Heart left ventricle (tissue), 16 donors: Measurements from ENCODE around the gene MYH7. TPM values are rescaled to one million over a fixed set of nuclear protein-coding genes. Genes with fewer than 3 reads are reported as not detected.
"Not testable (repeated sequence)": the region's sequence is repeated elsewhere in the genome, so short reads cannot be mapped to it uniquely, and the experiment has no call there.

ENCODE experiments used
- ATAC-seq, 4 donors: fragments of 200-7000 bp; cut with Tn5 transposase; one replicate each; pipeline ENCODE4 v1.9.1; 2020 to 2022; ENCODE audit warnings: moderate library complexity in 4 of 4, mild to moderate bottlenecking in 3 of 4, moderate number of reproducible peaks in 1 of 4
- DNase-seq, 5 donors: peaks; one replicate each; pipeline ENCODE4 v3.0.0-alpha.2; 2020
- H3K27ac ChIP-seq, 12 donors: fragments of 200-600 bp; sonication (generic) in 4 of 12; one replicate each; pipeline versions ENCODE4 v1.5.0 to v1.8.0; 2016 to 2022; ENCODE audit warnings: mild to moderate bottlenecking in 2 of 12
- H3K27me3 ChIP-seq, 9 donors: fragments of 200-600 bp; sonication (generic) in 2 of 9; one replicate each; pipeline versions ENCODE4 v1.5.1 to v1.8.0; 2016 to 2022; ENCODE audit warnings: mild to moderate bottlenecking in 3 of 9
- H3K36me3 ChIP-seq, 9 donors: fragments of 200-600 bp; sonication (generic) in 2 of 9; one replicate each; pipeline versions ENCODE4 v1.5.0 to v1.8.0; 2018 to 2022; ENCODE audit warnings: mild to moderate bottlenecking in 2 of 9
- H3K4me1 ChIP-seq, 12 donors: fragments of 200-600 bp; sonication (generic) in 4 of 12; one replicate each; pipeline versions ENCODE4 v1.5.0 to v1.8.0; 2016 to 2022; ENCODE audit warnings: mild to moderate bottlenecking in 3 of 12
- H3K4me3 ChIP-seq, 12 donors: fragments of 200-600 bp; sonication (generic) in 4 of 12; one replicate each; pipeline versions ENCODE4 v1.5.0 to v1.8.0; 2017 to 2022; ENCODE audit warnings: mild to moderate bottlenecking in 9 of 12, moderate library complexity in 4 of 12
- H3K9me3 ChIP-seq, 12 donors: fragments of 200-600 bp; sonication (generic) in 4 of 12; one replicate each; pipeline versions ENCODE4 v1.5.0 to v1.8.0; 2016 to 2022; ENCODE audit warnings: mild to moderate bottlenecking in 1 of 12
- CTCF ChIP-seq, 12 donors: fragments of 200-600 bp; sonication (generic) in 4 of 12; IDR thresholded peaks; one replicate each; pipeline versions ENCODE4 v1.5.0 to v1.8.0; 2018 to 2022; ENCODE audit warnings: antibody characterized with exemption in 12 of 12, mild to moderate bottlenecking in 5 of 12
- POLR2A ChIP-seq, 2 donors: fragments of 450-650 bp; IDR thresholded peaks; one replicate each; pipeline ENCODE4 v1.6.1; 2017; ENCODE audit warnings: antibody characterized with exemption in 2 of 2, mild to moderate bottlenecking in 2 of 2, moderate library complexity in 2 of 2
- WGBS, 4 donors: extraction: QIAGEN DNeasy Blood & Tissue Kit in 2 of 4; methylation state at CpG; one replicate each; pipeline versions ENCODE4 v1.1.5 to v1.1.7; 2013 to 2018; 5-methylcytosine and 5-hydroxymethylcytosine counted together
- intact Hi-C, 10 donors: fragments of 100-400 bp; cut with DNase I; formaldehyde crosslinking; loops; one replicate each; pipeline versions ENCODE4 v1.11.1 to v1.14.2; 2022
- polyA plus RNA-seq, 2 donors: library from polyadenylated mRNA; stranded (reverse); fragments of 200-250 nt; gene quantifications; one replicate each; pipeline ENCODE4 v1.2.3, GENCODE V29; 2013
- total RNA-seq, 9 donors: library from RNA; depleted of rRNA in 2 of 9; stranded (reverse); fragments of >200 nt in 2 of 9; fragmentation: NEBNext Ultra II Directional in 3 of 9; extraction: Animal tissue kit (Norgen Biotek cat#: 25700) in 3 of 9; gene quantifications; one replicate each; pipeline versions ENCODE4 v1.1.0 to v1.2.4, GENCODE V29; 2016 to 2023
- donor health status: ischemic (EF 13 %, LVEDD 7.1; RV severe dilation, severe dysfunction).
- donor health status: healthy with polysubstance abuse.
- donor health status: DM: no; HTN: yes; CAD: no.
- donor health status: DM: no; HTN: no; CAD: no.
- donor health status: ischemic (EF 25% LVEDD 6.9; RV normal size, moderate dysfunction).
- donor health status: ischemic (EF 25% LVEDD 5.7; RV mildly dilated, moderate dysfunction).
- donor health status: healthy.
- donor health status: DM: yes; HTN: yes; CAD: no.
- donor health status: ischemic (EF 35%, LVEDD 5.7; RV mildly dilated, moderate dysfunction).
- donor health status: nonischemic (EF 11% LVEDD 7.7; RV severe dilation, severe dysfunction).
- donor health status: DM: yes; HTN: yes; CAD: no.
- donor health status: PGD.
- donor health status: ischemic (EF 29% LVEDD 5.4; RV normal size, mild dysfunction).
- donor health status: nonischemic (EF 23%, LVEDD 6.1; RV moderate dilation, normal function).

The MYH7 gene
- total and polyA plus RNA-seq, 11 donors, result 727 to 23,825 (median 14,589) TPM

DNA sequence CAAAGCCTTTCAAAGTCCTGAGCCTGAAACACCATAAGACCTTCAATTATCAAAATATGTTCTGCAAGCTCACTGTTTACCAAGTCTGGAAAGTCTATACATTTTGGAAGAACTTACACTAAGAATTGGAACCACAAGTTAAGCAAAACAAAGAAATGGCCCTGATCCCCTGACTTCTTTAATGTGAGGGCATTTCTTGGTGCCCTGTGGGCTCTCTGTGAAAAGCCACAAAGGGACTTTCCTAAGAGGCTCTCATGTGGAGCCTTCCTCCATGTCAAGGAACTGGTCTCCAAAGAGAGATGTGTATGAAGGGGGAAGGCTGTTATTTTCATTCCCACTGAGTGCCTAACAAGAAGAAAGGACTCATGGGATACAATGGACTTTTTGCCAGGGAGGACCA is 13.9 kb downstream of the MYH7 start:
- DNase-seq, result no peak
- ATAC-seq, result no peak
- H3K27me3 ChIP-seq, result no peaks in the 10 kb centered on the region
- peaks cover 0 to 83% (median 61%) of the 10 kb centered on the region in 9 donors for H3K36me3 ChIP-seq
- H3K4me1 ChIP-seq, result peaks cover 0 to 28% (median 0%) of the 10 kb centered on the region in 12 donors
- H3K27ac ChIP-seq, result peak overlapping the region in 6 of 12 donors; percentile 38 to 72 (median 47)
- no peaks in the 10 kb centered on the region for H3K9me3 ChIP-seq
- H3K4me3 ChIP-seq, result peak overlapping the region in 2 of 12 donors; percentile 9 to 19
- no peak for TF ChIP-seq CTCF (IDR thresholded peaks at IDR 0.05)
- TF ChIP-seq POLR2A (IDR thresholded peaks at IDR 0.05), result peak in 1 of 2 donors; percentile 3
- intact Hi-C loops, result no loop called here

GRCh38 chr14:23419646-23420045 is 15.8 kb downstream of the MYH7 start:
- H3K9me3 ChIP-seq, H3K27me3 ChIP-seq, intact Hi-C loops: not testable (repeated sequence)
- Histone ChIP-seq H3K36me3 (peaks cover 0 to 95% (median 73%) of the 10 kb centered on the region in 9 donors), H3K4me1 (peaks cover 0 to 33% (median 0%) of the 10 kb centered on the region in 12 donors), H3K27ac (peak overlapping the region in 7 of 12 donors; percentile 39 to 91 (median 68)), H3K4me3 (peak overlapping the region in 5 of 12 donors; percentile 8 to 32 (median 23))
- ATAC-seq (peak in 2 of 4 donors; percentile 0), DNase-seq (peak in 1 of 5 donors; percentile 13)
- 22 to 53% (median 30%) methylated on average over 3 to 8 of the region's 17 CpGs for WGBS, 4 donors

DNA sequence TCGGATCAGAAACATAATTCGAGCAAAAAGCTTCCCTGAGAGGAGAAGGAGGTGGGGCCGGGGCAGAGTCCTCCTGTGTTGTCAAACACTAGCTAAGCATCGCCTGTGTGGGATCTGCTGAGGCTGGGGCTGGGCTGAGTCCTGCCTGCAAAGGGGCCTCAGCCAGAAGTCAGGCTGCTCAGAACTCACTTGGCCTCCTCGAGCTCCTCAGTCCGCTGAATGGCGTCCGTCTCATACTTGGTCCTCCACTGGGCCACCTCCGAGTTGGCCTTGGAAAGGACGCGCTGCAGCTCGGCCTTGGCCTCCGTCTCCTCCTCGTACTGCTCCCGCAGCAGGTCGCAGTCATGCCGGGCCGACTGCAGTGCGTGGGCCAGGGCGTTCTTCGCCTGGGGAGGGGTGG is 17.4 kb downstream of the MYH7 start:
- H3K27ac ChIP-seq, result peak overlapping the region in 9 of 12 donors; percentile 13 to 91 (median 60)
- intact Hi-C loops, result no loop called here
- 55 to 68% (median 60%) methylated on average over 15 to 21 of the region's 21 CpGs for WGBS, 4 donors
- ATAC-seq (peak in 1 of 4 donors; percentile 0), DNase-seq (no peak)
- H3K9me3 ChIP-seq, result no peaks in the 10 kb centered on the region
- TF ChIP-seq POLR2A (IDR thresholded peaks at IDR 0.05) (no peak), CTCF (IDR thresholded peaks at IDR 0.05) (no peak)
- H3K36me3 ChIP-seq, result peaks cover 0 to 97% (median 84%) of the 10 kb centered on the region in 9 donors
- peak overlapping the region in 5 of 12 donors; percentile 11 to 32 (median 12) for H3K4me3 ChIP-seq
- no peaks in the 10 kb centered on the region for H3K27me3 ChIP-seq
- peaks cover 0 to 33% (median 0%) of the 10 kb centered on the region in 12 donors for H3K4me1 ChIP-seq

DNA sequence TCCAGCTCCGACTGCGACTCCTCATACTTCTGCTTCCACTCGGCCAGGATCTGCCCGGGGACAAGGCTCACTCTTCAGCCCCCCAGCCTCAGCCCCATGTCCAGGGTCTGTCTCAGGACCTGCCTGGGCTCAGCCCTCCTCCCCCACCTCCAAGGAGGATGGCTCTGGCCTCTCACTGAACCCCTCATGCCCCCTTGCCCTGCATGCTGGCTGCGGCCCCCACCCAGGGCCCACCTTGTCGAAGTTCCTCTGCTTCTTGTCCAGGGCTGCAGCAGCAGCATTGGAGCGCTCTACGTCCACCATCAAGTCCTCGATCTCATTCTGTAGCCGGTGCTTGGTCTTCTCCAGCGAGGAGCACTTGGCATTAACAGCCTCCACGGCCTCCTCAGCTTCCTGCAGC is 18.2 kb downstream of the MYH7 start:
- Histone ChIP-seq H3K27ac (peak overlapping the region in 8 of 12 donors; percentile 13 to 91 (median 64)), H3K36me3 (peaks cover 0 to 97% (median 80%) of the 10 kb centered on the region in 9 donors), H3K4me1 (peaks cover 0 to 32% (median 0%) of the 10 kb centered on the region in 12 donors), H3K4me3 (peak overlapping the region in 2 of 12 donors; percentile 12 to 24)
- intact Hi-C loops, H3K27me3 ChIP-seq, H3K9me3 ChIP-seq: not testable (repeated sequence)
- WGBS, 4 donors, result 44 to 54% (median 52%) methylated on average over 11 to 12 of the region's 12 CpGs
- ATAC-seq, result peak in 1 of 4 donors; percentile 3
- peak in 1 of 5 donors; percentile 61 for DNase-seq

- H3K36me3 ChIP-seq, result peaks cover 0 to 97% (median 76%) of the 10 kb centered on the region in 9 donors
- ATAC-seq (peak in 1 of 4 donors; percentile 0), DNase-seq (peak in 1 of 5 donors; percentile 54)
- H3K27me3 ChIP-seq, result no peaks in the 10 kb centered on the region
- intact Hi-C loops, result no loop called here
- H3K4me3 ChIP-seq, result no peak overlapping the region
- H3K9me3 ChIP-seq, result no peaks in the 10 kb centered on the region
- peaks cover 0 to 27% (median 0%) of the 10 kb centered on the region in 12 donors for H3K4me1 ChIP-seq
- 40 to 68% (median 52%) methylated on average over 3 to 11 of the region's 11 CpGs for WGBS, 4 donors
- peak overlapping the region in 8 of 12 donors; percentile 13 to 91 (median 64) for H3K27ac ChIP-seq
- TF ChIP-seq POLR2A (IDR thresholded peaks at IDR 0.05), result no peak
- TF ChIP-seq CTCF (IDR thresholded peaks at IDR 0.05), result no peak
Observed at GRCh38 chr14:23416801-23417200, 18.7 kb downstream of the MYH7 start.
